ENCODE measurements around the gene ZNF592. TPM values are rescaled to one million over a fixed set of nuclear protein-coding genes. Genes with fewer than 3 reads are reported as not detected.
A peak's percentile ranks its signal among the peaks of the same experiment; 100 is the strongest.
"Not testable (repeated sequence)": the region's sequence is repeated elsewhere in the genome, so short reads cannot be mapped to it uniquely, and the experiment has no call there.

The ZNF592 gene
- total RNA-seq, 5 donors from 2014 or later (not counting 1 experiment from before 2014, with no cell fraction given), result 34.5 to 43.6 (median 39.0) TPM

- Histone ChIP-seq H3K4me1 (ENCODE audit: control insufficient read depth in 1 of 2, extremely low read depth in 1 of 2, insufficient read depth in 2 of 2, low read length in 2 of 2) (peaks cover 37 to 65% of the 10 kb centered on the region in 2 experiments), H3K27me3 (replicated peaks in 1 of 2; ENCODE audit: control insufficient read depth in 2 of 2, extremely low read depth in 1 of 2, insufficient read depth in 2 of 2, low read length in 1 of 2) (no peaks in the 10 kb centered on the region), H3K9me3 (no peaks in the 10 kb centered on the region), H3K4me3 (ENCODE audit: control insufficient read depth in 1 of 2, extremely low read depth in 1 of 2, low read length in 1 of 2) (no peak overlapping the region), H3K36me3 (ENCODE audit: control insufficient read depth in 2 of 2, extremely low read depth in 1 of 2, insufficient read depth in 1 of 2, low read length in 1 of 2) (no peaks in the 10 kb centered on the region), H3K27ac (ENCODE audit: low read length) (peak overlapping the region; percentile 83)
- Mint-ChIP-seq H3K4me3 (peak overlapping the region; percentile 55 to 66 (median 66)), H3K4me1 (peaks cover 52 to 66% (median 65%) of the 10 kb centered on the region in 3 donors), H3K27ac (peak overlapping the region; percentile 97 to 98), H3K27me3 (no peaks in the 10 kb centered on the region), H3K36me3 (no peaks in the 10 kb centered on the region), H3K9me3 (no peaks in the 10 kb centered on the region)
- ChIA-PET POLR2A (interaction anchor here in 1 of 2 donors (1.1 kb wide), 1 partner anchor 9 kb away, joined by 4 read pairs; the partner anchor contains the start of gene SEC11A), CTCF (interaction anchor here (0.6 to 1.4 kb wide), 4 partner anchors 8 to 43 kb away, joined by 3 to 7 read pairs (median 4); no protein-coding TSS in a partner anchor)
- ATAC-seq (replicated peaks in 1 of 4) (peak; percentile 68 to 88 (median 78)), DNase-seq (peak in 16 of 35 experiments; percentile 9 to 53 (median 26))
- WGBS (ENCODE audit: insufficient coverage), result no CpG with 5 or more reads among the region's 1 CpG
Measured at GRCh38 chr15:84725001-84725491, 23.3 kb upstream of the ZNF592 start.

GRCh38 chr15:84727429-84727828 lies 21.0 kb upstream of the ZNF592 start:
- Mint-ChIP-seq H3K4me1 (peaks cover 38 to 53% (median 51%) of the 10 kb centered on the region in 3 donors), H3K9me3 (no peaks in the 10 kb centered on the region), H3K4me3 (no peak overlapping the region), H3K36me3 (no peaks in the 10 kb centered on the region), H3K27me3 (no peaks in the 10 kb centered on the region), H3K27ac (peak overlapping the region; percentile 66 to 74)
- no peaks in the 10 kb centered on the region for H3K9me3 ChIP-seq
- CTCF ChIA-PET, result interaction anchor here in 1 of 2 donors (0.6 kb wide), 1 partner anchor 69 kb away, joined by 3 read pairs; the partner anchor contains the start of gene NMB
- H3K27me3 ChIP-seq (replicated peaks in 1 of 2; ENCODE audit: control insufficient read depth in 2 of 2, extremely low read depth in 1 of 2, insufficient read depth in 2 of 2, low read length in 1 of 2), result no peaks in the 10 kb centered on the region
- ATAC-seq (replicated peaks in 1 of 4), result no peak
- H3K4me3 ChIP-seq (ENCODE audit: control insufficient read depth in 1 of 2, extremely low read depth in 1 of 2, low read length in 1 of 2), result no peak overlapping the region
- no peak overlapping the region for H3K27ac ChIP-seq (ENCODE audit: low read length)
- WGBS (ENCODE audit: insufficient coverage), result 100% methylated on average over 1 of the region's 6 CpGs
- H3K36me3 ChIP-seq (ENCODE audit: control insufficient read depth in 2 of 2, extremely low read depth in 1 of 2, insufficient read depth in 1 of 2, low read length in 1 of 2), result no peaks in the 10 kb centered on the region
- no peak for DNase-seq
- POLR2A ChIA-PET, result interaction anchor here in 1 of 2 donors (0.6 kb wide), 1 partner anchor 69 kb away, joined by 7 read pairs; the partner anchor contains the start of gene NMB
- H3K4me1 ChIP-seq (ENCODE audit: control insufficient read depth in 1 of 2, extremely low read depth in 1 of 2, insufficient read depth in 2 of 2, low read length in 2 of 2), result peaks cover 20 to 50% of the 10 kb centered on the region in 2 experiments

GRCh38 chr15:84731774-84732173 lies 16.6 kb upstream of the ZNF592 start:
- no peaks in the 10 kb centered on the region for H3K36me3 Mint-ChIP-seq
- no peaks in the 10 kb centered on the region for H3K36me3 ChIP-seq (ENCODE audit: control insufficient read depth in 2 of 2, extremely low read depth in 1 of 2, insufficient read depth in 1 of 2, low read length in 1 of 2)
- H3K27me3 Mint-ChIP-seq, result no peaks in the 10 kb centered on the region
- CTCF ChIA-PET, result no interaction called here
- POLR2A ChIA-PET, result interaction anchor here in 1 of 2 donors (0.6 to 0.7 kb wide), 3 partner anchors 10 to 68 kb away, joined by 3 to 5 read pairs (median 3); no protein-coding TSS in a partner anchor
- no peaks in the 10 kb centered on the region for H3K9me3 ChIP-seq
- peaks cover 47 to 59% (median 54%) of the 10 kb centered on the region in 3 donors for H3K4me1 Mint-ChIP-seq
- H3K27me3 ChIP-seq (replicated peaks in 1 of 2; ENCODE audit: control insufficient read depth in 2 of 2, extremely low read depth in 1 of 2, insufficient read depth in 2 of 2, low read length in 1 of 2), result no peaks in the 10 kb centered on the region
- peaks cover 21 to 49% of the 10 kb centered on the region in 2 experiments for H3K4me1 ChIP-seq (ENCODE audit: control insufficient read depth in 1 of 2, extremely low read depth in 1 of 2, insufficient read depth in 2 of 2, low read length in 2 of 2)
- H3K4me3 Mint-ChIP-seq, result no peak overlapping the region
- no peak overlapping the region for H3K27ac ChIP-seq (ENCODE audit: low read length)
- ATAC-seq (replicated peaks in 1 of 4), result no peak
- H3K27ac Mint-ChIP-seq, result no peak overlapping the region
- DNase-seq, result no peak
- H3K9me3 Mint-ChIP-seq, result no peaks in the 10 kb centered on the region
- no peak overlapping the region for H3K4me3 ChIP-seq (ENCODE audit: control insufficient read depth in 1 of 2, extremely low read depth in 1 of 2, low read length in 1 of 2)

- peak; percentile 38 to 84 (median 63) for DNase-seq
- WGBS (ENCODE audit: insufficient coverage), result 0% methylated on average over 7 of the region's 7 CpGs
- Histone ChIP-seq H3K27ac (ENCODE audit: low read length) (peak overlapping the region; percentile 73), H3K27me3 (replicated peaks in 1 of 2; ENCODE audit: control insufficient read depth in 2 of 2, extremely low read depth in 1 of 2, insufficient read depth in 2 of 2, low read length in 1 of 2) (no peaks in the 10 kb centered on the region), H3K4me3 (ENCODE audit: control insufficient read depth in 1 of 2, extremely low read depth in 1 of 2, low read length in 1 of 2) (peak overlapping the region; percentile 36 to 40), H3K36me3 (ENCODE audit: control insufficient read depth in 2 of 2, extremely low read depth in 1 of 2, insufficient read depth in 1 of 2, low read length in 1 of 2) (no peaks in the 10 kb centered on the region), H3K4me1 (ENCODE audit: control insufficient read depth in 1 of 2, extremely low read depth in 1 of 2, insufficient read depth in 2 of 2, low read length in 2 of 2) (peaks cover 27 to 43% of the 10 kb centered on the region in 2 experiments), H3K9me3 (no peaks in the 10 kb centered on the region)
- peak overlapping the region; percentile 89 to 90 for H3K27ac Mint-ChIP-seq
- ChIA-PET POLR2A (interaction anchor here (0.5 to 1.2 kb wide), 9 partner anchors 10 to 98 kb away, joined by 3 to 8 read pairs (median 4); no protein-coding TSS in a partner anchor), CTCF (interaction anchor here (0.6 to 1.9 kb wide), 9 partner anchors 9 to 1681 kb away, joined by 3 to 18 read pairs (median 3); partner anchors contain the start of gene SEC11A (in 1 of the 2))
- no peaks in the 10 kb centered on the region for H3K27me3 Mint-ChIP-seq
- peak; percentile 81 to 90 (median 84) for ATAC-seq (replicated peaks in 1 of 4)
- H3K4me1 Mint-ChIP-seq, result peaks cover 44 to 47% (median 44%) of the 10 kb centered on the region in 3 donors
- H3K36me3 Mint-ChIP-seq, result no peaks in the 10 kb centered on the region
- H3K9me3 Mint-ChIP-seq, result no peaks in the 10 kb centered on the region
- peak overlapping the region; percentile 68 to 76 (median 70) for H3K4me3 Mint-ChIP-seq
Measured at GRCh38 chr15:84734794-84735479, 13.5 kb upstream of the ZNF592 start.

GRCh38 chr15:84735480-84736061 lies 12.8 kb upstream of the ZNF592 start:
- not testable (repeated sequence) for H3K36me3 ChIP-seq (ENCODE audit: control insufficient read depth in 2 of 2, extremely low read depth in 1 of 2, insufficient read depth in 1 of 2, low read length in 1 of 2); H3K27me3 ChIP-seq (replicated peaks in 1 of 2; ENCODE audit: control insufficient read depth in 2 of 2, extremely low read depth in 1 of 2, insufficient read depth in 2 of 2, low read length in 1 of 2); H3K9me3 ChIP-seq; H3K9me3 Mint-ChIP-seq; H3K27me3 Mint-ChIP-seq; H3K36me3 Mint-ChIP-seq
- DNase-seq (peak in 1 of 35 experiments; percentile 22), ATAC-seq (replicated peaks in 1 of 4) (peak in 2 of 4 experiments; percentile 4 to 9)
- H3K27ac Mint-ChIP-seq, result peak overlapping the region; percentile 89 to 90
- peaks cover 44 to 47% (median 44%) of the 10 kb centered on the region in 3 donors for H3K4me1 Mint-ChIP-seq
- ChIA-PET POLR2A (interaction anchor here (0.6 to 1.2 kb wide), 7 partner anchors 12 to 60 kb away, joined by 3 to 5 read pairs (median 4); no protein-coding TSS in a partner anchor), CTCF (interaction anchor here (0.6 to 1.9 kb wide), 12 partner anchors 11 to 1682 kb away, joined by 3 to 18 read pairs (median 3); partner anchors contain the start of gene SEC11A (in 1 of the 2))
- peak overlapping the region in 1 of 2 donors; percentile 36 for H3K4me3 ChIP-seq (ENCODE audit: control insufficient read depth in 1 of 2, extremely low read depth in 1 of 2, low read length in 1 of 2)
- H3K4me1 ChIP-seq (ENCODE audit: control insufficient read depth in 1 of 2, extremely low read depth in 1 of 2, insufficient read depth in 2 of 2, low read length in 2 of 2), result peaks cover 27 to 43% of the 10 kb centered on the region in 2 experiments
- peak overlapping the region; percentile 68 to 76 (median 70) for H3K4me3 Mint-ChIP-seq
- WGBS (ENCODE audit: insufficient coverage), result 6% methylated on average over 6 of the region's 9 CpGs
- H3K27ac ChIP-seq (ENCODE audit: low read length), result peak overlapping the region; percentile 73

All from T-cell (primary cell).